ENCODE measurements around the gene NLN.
"Not testable (repeated sequence)": the region's sequence is repeated elsewhere in the genome, so short reads cannot be mapped to it uniquely, and the experiment has no call there.

GRCh38 chr5:65871776-65872175, 149.8 kb downstream of the NLN start:
- not testable (repeated sequence) for TF ChIP-seq CTCF, POLR2A, POLR2AphosphoS5 (IDR thresholded peaks at IDR 0.05)
